NCI-H1105 (cell line): ENCODE measurements around the gene MYO1C.
"Not testable (repeated sequence)": the region's sequence is repeated elsewhere in the genome, so short reads cannot be mapped to it uniquely, and the experiment has no call there.

Experiments used
- DNase-seq: peaks from one replicate; lab custom pipeline; 2025; lab: John Stamatoyannopoulos, UW

Gene MYO1C

GRCh38 chr17:1492249-1493206 lies at the start of gene MYO1C:
Gene MYO1C, minus strand, starts transcription at chr17:1492686. Its CDS starts 199 bp downstream, at chr17:1492487.
- DNase-seq = no peak

- DNase-seq = no peak
Measured at GRCh38 chr17:1541367-1541904, 49.0 kb upstream of the MYO1C start.

- no peak for DNase-seq
Measured at GRCh38 chr17:1539811-1540210, 47.3 kb upstream of the MYO1C start.

- DNase-seq = no peak
Measured at GRCh38 chr17:1535737-1536136, 43.3 kb upstream of the MYO1C start.

- DNase-seq = no peak
Measured at GRCh38 chr17:1533661-1534325, 41.3 kb upstream of the MYO1C start.

- no peak for DNase-seq
Measured at GRCh38 chr17:1532836-1533602, 40.5 kb upstream of the MYO1C start.

GRCh38 chr17:1529863-1530262 lies 37.4 kb upstream of the MYO1C start:
- DNase-seq = no peak

GRCh38 chr17:1526876-1527275 lies 34.4 kb upstream of the MYO1C start:
- not testable (repeated sequence) for DNase-seq

GRCh38 chr17:1522626-1523025 lies 30.1 kb upstream of the MYO1C start:
- DNase-seq = no peak

- no peak for DNase-seq
Measured at GRCh38 chr17:1521086-1521640, 28.7 kb upstream of the MYO1C start.

- DNase-seq = no peak
Measured at GRCh38 chr17:1519678-1520077, 27.2 kb upstream of the MYO1C start.

GRCh38 chr17:1518410-1518809 lies 25.9 kb upstream of the MYO1C start:
- no peak for DNase-seq

- DNase-seq = peak; percentile 86
Measured at GRCh38 chr17:1516388-1517161, 24.1 kb upstream of the MYO1C start, which contains the start of gene INPP5K. Gene INPP5K, minus strand, starts transcription at chr17:1516612. Its CDS starts 113 bp downstream, at chr17:1516499.

- no peak for DNase-seq
Measured at GRCh38 chr17:1515640-1516387, 23.3 kb upstream of the MYO1C start.

GRCh38 chr17:1512351-1512750 lies 19.9 kb upstream of the MYO1C start:
- DNase-seq = no peak

- no peak for DNase-seq
Measured at GRCh38 chr17:1511756-1512321, 19.4 kb upstream of the MYO1C start.

- DNase-seq = no peak
Measured at GRCh38 chr17:1511290-1511689, 18.8 kb upstream of the MYO1C start.

GRCh38 chr17:1509290-1509881 lies 16.9 kb upstream of the MYO1C start:
- no peak for DNase-seq

- not testable (repeated sequence) for DNase-seq
Measured at GRCh38 chr17:1508709-1509108, 16.2 kb upstream of the MYO1C start.
